ENCODE results near the gene ORM1.
A peak's percentile ranks its signal among the peaks of the same experiment; 100 is the strongest.
"Not testable (repeated sequence)": the region's sequence is repeated elsewhere in the genome, so short reads cannot be mapped to it uniquely, and the experiment has no call there.

The ORM1 gene

DNA sequence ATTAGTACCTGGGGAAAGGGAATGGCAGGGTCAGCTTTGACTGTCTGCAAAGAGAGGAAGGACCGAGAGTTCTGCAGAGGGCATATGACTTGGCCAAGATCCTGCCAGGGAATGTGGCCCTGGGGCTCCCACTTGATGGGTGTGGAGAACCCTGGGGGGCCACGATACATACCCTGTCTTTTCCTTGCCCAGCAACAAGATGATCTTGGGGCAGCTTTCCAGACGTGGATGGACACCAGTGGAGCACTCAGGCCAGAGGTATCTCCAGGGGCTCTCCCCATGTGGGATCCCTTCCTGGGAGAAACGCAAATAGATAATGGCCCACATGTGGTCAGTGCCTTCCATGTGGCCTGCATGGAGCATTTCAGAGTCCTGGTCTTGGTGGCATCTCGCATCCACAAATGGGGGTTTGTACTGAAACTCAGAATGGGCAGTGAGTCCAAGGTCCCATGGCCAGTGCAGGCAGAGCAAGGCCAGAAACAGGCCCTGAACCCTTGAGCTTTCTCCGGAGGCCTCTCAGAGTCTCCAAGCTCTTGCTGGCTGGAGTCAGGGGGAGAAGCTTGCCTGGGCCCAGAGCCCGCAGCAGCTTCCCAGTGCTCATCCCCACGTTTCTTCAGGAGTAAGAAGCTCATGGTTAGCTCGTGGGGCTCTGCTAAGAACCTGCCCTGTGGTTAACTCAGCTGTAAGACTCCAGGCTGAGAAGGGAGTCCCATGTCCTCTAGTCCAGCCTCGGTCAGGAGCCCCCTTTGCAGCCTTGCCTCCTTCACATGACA lies 18.3 kb upstream of the ORM1 start:
- no peak for DNase-seq

DNA sequence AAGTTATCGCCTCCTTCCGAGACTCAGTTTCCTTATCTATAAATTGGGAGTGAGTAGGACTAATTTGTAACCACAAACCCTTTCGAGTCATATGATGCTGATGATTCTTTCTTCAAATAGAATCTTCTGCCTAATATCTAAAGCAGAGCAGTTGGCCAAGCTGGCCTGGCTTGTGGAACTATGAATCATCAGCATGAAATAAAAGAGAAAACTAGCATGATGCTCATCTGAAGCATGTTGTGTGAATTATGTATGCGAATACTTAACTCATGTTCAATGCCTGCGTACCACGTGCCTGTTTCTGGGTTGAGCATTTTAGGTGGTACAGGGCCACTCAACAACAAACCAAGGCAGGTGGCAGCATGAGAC lies 15.0 kb upstream of the ORM1 start:
- DNase-seq = no peak

DNA sequence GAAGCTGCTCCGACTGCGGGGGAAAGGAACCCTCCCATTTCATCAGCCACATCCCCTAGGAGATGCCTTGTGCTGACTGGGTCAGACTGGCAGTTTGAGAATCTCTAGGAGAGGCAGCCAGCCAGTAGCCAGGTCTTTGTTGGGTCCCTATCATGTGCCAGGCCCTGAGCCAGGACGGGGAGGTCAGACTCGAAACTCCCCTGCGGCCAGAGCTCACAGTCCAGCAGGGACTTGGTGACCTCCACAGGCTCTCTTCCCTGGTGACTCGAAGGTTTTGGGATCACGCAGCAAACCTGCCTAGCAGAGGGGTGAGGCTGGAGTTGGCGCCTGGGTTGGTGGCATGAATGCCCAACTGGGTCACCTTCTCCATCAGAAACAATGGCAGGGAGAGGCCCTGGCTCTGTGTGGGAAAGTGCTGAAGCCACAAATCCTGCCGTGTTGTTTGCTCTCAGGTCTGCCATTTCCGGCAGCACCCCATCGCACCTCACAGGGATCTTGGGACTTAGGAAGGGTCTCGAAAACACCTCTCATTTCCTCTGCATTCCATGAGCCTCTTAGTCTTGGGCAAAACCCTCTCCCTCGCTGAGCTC lies 14.4 kb upstream of the ORM1 start:
- no peak for DNase-seq

DNA sequence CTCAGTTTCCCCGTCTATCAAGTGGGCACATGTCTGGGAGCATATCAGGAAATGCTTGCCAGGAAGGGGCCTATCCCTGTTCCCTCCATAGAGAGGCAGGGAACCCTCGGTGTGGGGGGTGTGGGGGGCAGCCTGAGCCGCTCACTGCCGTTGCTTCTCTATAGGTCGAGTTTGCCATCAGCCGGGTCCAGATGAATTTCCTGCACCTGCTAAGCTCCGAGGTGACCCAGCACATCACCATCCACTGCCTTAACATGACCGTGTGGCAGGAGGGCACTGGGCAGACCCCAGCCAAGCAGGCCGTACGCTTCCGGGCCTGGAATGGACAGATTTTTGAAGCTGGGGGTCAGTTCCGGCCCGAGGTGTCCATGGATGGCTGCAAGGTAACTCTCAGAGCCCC lies 13.8 kb upstream of the ORM1 start:
- DNase-seq = no peak

- no peak for DNase-seq
Measured at GRCh38 chr9:114310471-114311450, 12.1 kb upstream of the ORM1 start.

GRCh38 chr9:114311571-114312512 lies 11.1 kb upstream of the ORM1 start:
- DNase-seq = no peak

DNA sequence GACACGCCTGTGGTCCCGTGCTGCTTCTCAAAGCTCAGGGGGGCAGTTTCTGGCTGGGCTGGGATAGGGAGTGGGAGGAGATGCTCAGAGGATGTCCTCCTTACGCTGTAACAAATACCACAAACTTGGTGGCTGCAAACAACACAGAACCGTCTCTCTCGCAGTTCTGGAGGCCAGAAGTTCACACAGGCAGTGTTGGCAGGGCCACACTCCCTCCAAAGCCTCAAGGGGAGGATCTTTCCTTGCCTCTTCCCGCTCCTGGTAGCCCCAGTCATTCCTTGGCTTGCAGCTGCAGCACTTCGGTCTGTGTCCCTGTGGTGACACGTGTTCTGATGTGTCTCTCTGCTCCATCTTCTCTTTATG lies 10.4 kb upstream of the ORM1 start:
- no peak for DNase-seq

DNA sequence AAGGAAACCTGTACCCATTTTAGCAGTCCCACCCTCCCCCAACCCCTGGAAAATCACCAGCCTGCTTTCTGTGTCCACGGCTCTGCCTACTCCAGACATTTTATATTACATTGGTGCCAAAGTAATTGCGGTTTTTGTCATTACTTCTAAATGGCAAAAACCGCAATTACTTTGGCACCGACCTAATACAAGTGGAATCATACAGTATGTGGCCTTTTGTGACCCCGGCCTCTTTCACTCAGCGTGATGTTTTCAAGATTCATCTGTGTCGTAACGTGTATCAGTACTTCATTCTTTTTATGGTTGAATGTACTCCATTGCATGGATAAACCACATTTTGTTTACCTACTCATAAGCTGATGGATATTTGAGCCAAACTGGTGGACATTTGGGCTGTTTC lies 9.7 kb upstream of the ORM1 start:
- no peak for DNase-seq

GRCh38 chr9:114314256-114314867 lies 8.5 kb upstream of the ORM1 start:
- DNase-seq = no peak

DNA sequence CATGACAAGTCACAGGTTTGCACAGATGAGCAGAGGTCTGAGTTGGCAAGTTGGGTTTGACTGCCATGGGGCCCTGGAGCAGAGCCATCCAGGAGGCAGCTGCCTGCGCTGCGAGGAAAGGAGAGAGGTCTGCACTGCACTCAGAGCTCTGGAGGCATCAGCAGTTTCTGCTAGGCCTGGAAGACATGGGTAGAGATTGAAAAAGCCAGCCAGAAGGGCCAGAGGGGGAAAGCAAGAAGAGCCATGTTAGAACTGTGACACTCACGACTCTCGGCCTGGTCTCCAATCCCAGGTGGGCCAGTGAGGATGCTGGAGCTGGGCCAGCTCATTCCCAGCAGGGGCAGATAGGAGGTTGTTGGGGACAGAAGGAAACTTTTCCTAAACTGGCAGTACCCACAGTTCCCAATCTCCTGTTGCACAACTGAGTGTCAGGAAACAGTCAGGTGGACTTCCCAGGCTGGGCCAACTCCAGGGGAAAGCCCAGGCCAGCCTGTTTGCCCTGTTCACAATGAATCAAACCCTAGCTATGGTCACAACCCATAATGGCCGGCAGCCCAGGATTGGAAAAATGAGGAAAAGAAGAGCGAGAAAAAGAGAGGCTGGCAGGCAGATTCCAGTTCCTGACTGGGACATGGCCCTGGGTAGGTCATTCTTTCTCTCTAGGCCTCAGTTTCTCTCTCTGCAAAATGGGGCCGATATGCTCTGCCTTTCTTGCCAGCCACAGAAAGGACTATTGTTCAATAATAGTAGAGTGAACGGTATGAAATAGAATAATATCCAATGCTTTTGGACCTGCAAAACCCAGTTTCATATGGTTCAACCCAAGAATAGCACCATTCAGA lies 7.8 kb upstream of the ORM1 start:
- DNase-seq = peak in 2 of 56 donors; percentile 10 to 32

GRCh38 chr9:114315723-114316363 lies 7.1 kb upstream of the ORM1 start:
- DNase-seq = no peak

DNA sequence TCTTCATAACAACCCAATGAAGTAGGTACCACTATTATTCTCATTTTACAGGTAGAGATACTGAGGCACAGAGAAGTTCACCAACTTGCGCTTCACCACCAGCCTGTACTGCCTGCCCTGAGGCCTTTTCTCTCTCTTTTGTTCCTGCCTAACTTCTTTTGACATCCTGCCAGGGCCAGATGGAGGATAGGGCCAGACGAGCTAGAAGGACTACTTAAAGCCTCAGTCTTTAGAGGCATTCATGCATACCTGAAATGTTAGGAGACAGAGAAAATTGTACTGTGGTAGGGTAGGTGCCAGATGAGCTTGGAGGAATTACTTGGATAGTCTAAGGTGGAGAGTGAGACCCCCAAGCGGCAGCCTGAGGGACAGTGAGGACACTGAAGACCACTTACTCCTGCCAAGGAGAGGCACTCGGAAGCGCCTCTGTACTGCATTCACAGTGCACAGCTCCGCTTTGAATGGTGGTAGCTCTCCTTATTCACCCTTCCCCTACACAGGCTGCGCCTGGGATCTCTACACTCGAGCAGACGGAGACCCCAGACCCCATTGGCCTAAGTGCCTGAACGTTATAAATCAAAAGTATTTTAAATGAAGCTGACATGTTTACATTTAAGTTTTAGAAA lies 6.2 kb upstream of the ORM1 start:
- no peak for DNase-seq

GRCh38 chr9:114317665-114318357 lies 5.1 kb upstream of the ORM1 start:
- DNase-seq = no peak

DNA sequence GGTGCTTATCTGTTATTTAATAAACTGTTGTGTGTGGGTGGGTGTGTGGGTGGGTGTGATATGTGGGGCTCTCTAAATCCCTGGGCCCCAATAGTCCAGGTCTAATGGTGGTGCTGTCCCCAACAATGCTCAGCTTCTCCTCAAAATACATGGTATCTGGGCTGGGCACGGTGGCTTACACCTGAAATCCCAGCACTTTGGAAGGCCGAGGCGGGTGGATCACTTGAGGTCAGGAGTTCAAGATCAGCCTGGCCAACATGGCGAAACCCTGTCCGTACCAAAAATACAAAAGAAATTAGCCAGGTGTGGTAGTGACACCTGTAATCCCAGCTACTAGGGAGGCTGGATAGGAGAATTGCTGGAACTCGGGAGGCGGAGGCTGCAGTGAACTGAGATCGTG lies 4.5 kb upstream of the ORM1 start:
- no peak for DNase-seq

GRCh38 chr9:114319147-114319546 lies 3.8 kb upstream of the ORM1 start:
- DNase-seq = no peak

- not testable (repeated sequence) for DNase-seq
Measured at GRCh38 chr9:114320710-114321109, 2.2 kb upstream of the ORM1 start.

GRCh38 chr9:114321759-114322158 lies 1.1 kb upstream of the ORM1 start:
- no peak for DNase-seq
